ENCODE results near the gene C2.
"Not testable (repeated sequence)": the region's sequence is repeated elsewhere in the genome, so short reads cannot be mapped to it uniquely, and the experiment has no call there.

The C2 gene

GRCh38 chr6:31971279-31971992, 43.9 kb downstream of the C2 start:
- DNase-seq (no peak), ATAC-seq (ENCODE audit: insufficient read depth, low read depth) (no peak)
- H3K36me3 ChIP-seq (ENCODE audit: insufficient read depth, low read length): peaks cover 43% of the 10 kb centered on the region

GRCh38 chr6:31971993-31972708, 44.6 kb downstream of the C2 start, which contains the start of gene DXO:
DXO (minus strand) TSS chr6:31972138; CDS start chr6:31971675, 463 bp downstream.
- H3K4me3 ChIP-seq (ENCODE audit: low read depth in 1 of 2, low read length in 2 of 2): peak within 1 kb of the TSS; percentile 58 to 77
- H3K4me1 ChIP-seq (ENCODE audit: insufficient read depth, low read length): peaks cover 41% of the 10 kb centered on the region
- peak within 1 kb of the TSS; percentile 79 for H3K27ac ChIP-seq (ENCODE audit: low read length)
- peak within 1 kb of the TSS; percentile 69 for H3K9ac ChIP-seq (ENCODE audit: low read depth, low read length)
- TF ChIP-seq EZH2 (IDR thresholded peaks at IDR 0.05; ENCODE audit: borderline replicate concordance, low read depth, low read length, severe bottlenecking) (no peak), CTCF (IDR thresholded peaks at IDR 0.05; ENCODE audit: borderline replicate concordance, extremely low read depth, low read length, poor library complexity, severe bottlenecking) (no peak)
- H3K79me2 ChIP-seq (ENCODE audit: insufficient read depth, low read length): peaks cover 41% of the 10 kb centered on the region
- peak within 1 kb of the TSS; percentile 97 for H3K4me2 ChIP-seq (ENCODE audit: insufficient read depth, low read length)
- H3K36me3 ChIP-seq (ENCODE audit: insufficient read depth, low read length): peaks cover 36% of the 10 kb centered on the region
- H3K27me3 ChIP-seq (ENCODE audit: insufficient read depth, low read length, poor library complexity): no peaks in the 10 kb centered on the region
- H3K9me3 ChIP-seq (ENCODE audit: insufficient read depth, low read length, severe bottlenecking): no peaks in the 10 kb centered on the region
- H2AFZ ChIP-seq (ENCODE audit: low read depth, low read length): peak within 1 kb of the TSS; percentile 74
- H4K20me1 ChIP-seq (ENCODE audit: insufficient read depth, low read length): peaks cover 6% of the 10 kb centered on the region; the same call in 1 of the 2 replicates
- DNase-seq: peak; percentile 97
- peak; percentile 91 for ATAC-seq (ENCODE audit: insufficient read depth, low read depth)

More at GRCh38 chr6:31971279-31971992, 43.9 kb downstream of the C2 start:
- peak overlapping the region; percentile 74 for H2AFZ ChIP-seq (ENCODE audit: low read depth, low read length)
- H3K27ac ChIP-seq (ENCODE audit: low read length): peak overlapping the region; percentile 79
- TF ChIP-seq CTCF (IDR thresholded peaks at IDR 0.05; ENCODE audit: borderline replicate concordance, extremely low read depth, low read length, poor library complexity, severe bottlenecking) (no peak), EZH2 (IDR thresholded peaks at IDR 0.05; ENCODE audit: borderline replicate concordance, low read depth, low read length, severe bottlenecking) (no peak)
- H3K79me2 ChIP-seq (ENCODE audit: insufficient read depth, low read length): peaks cover 41% of the 10 kb centered on the region
- H4K20me1 ChIP-seq (ENCODE audit: insufficient read depth, low read length): peaks cover 6% of the 10 kb centered on the region; the same call in 1 of the 2 replicates
- peak overlapping the region; percentile 97 for H3K4me2 ChIP-seq (ENCODE audit: insufficient read depth, low read length)
- peaks cover 41% of the 10 kb centered on the region for H3K4me1 ChIP-seq (ENCODE audit: insufficient read depth, low read length)
- peak overlapping the region; percentile 58 to 77 for H3K4me3 ChIP-seq (ENCODE audit: low read depth in 1 of 2, low read length in 2 of 2)
- no peaks in the 10 kb centered on the region for H3K27me3 ChIP-seq (ENCODE audit: insufficient read depth, low read length, poor library complexity)
- H3K9ac ChIP-seq (ENCODE audit: low read depth, low read length): peak overlapping the region; percentile 69
- H3K9me3 ChIP-seq (ENCODE audit: insufficient read depth, low read length, severe bottlenecking): no peaks in the 10 kb centered on the region

- Histone ChIP-seq H3K9ac (ENCODE audit: low read depth, low read length) (peak overlapping the region; percentile 69), H3K36me3 (ENCODE audit: insufficient read depth, low read length) (peaks cover 29% of the 10 kb centered on the region), H3K4me3 (ENCODE audit: low read depth in 1 of 2, low read length in 2 of 2) (peak overlapping the region; percentile 58 to 77), H3K4me1 (ENCODE audit: insufficient read depth, low read length) (peaks cover 41% of the 10 kb centered on the region), H3K4me2 (ENCODE audit: insufficient read depth, low read length) (peak overlapping the region; percentile 97), H3K79me2 (ENCODE audit: insufficient read depth, low read length) (peaks cover 41% of the 10 kb centered on the region), H3K27me3 (ENCODE audit: insufficient read depth, low read length, poor library complexity) (no peaks in the 10 kb centered on the region), H4K20me1 (ENCODE audit: insufficient read depth, low read length) (peaks cover 6% of the 10 kb centered on the region; the same call in 1 of the 2 replicates), H3K9me3 (ENCODE audit: insufficient read depth, low read length, severe bottlenecking) (no peaks in the 10 kb centered on the region), H3K27ac (ENCODE audit: low read length) (peak overlapping the region; percentile 79), H2AFZ (ENCODE audit: low read depth, low read length) (peak overlapping the region; percentile 74)
- ATAC-seq (ENCODE audit: insufficient read depth, low read depth) (no peak), DNase-seq (no peak)
- TF ChIP-seq EZH2 (IDR thresholded peaks at IDR 0.05; ENCODE audit: borderline replicate concordance, low read depth, low read length, severe bottlenecking) (no peak), CTCF (IDR thresholded peaks at IDR 0.05; ENCODE audit: borderline replicate concordance, extremely low read depth, low read length, poor library complexity, severe bottlenecking) (no peak)
Measured at GRCh38 chr6:31972709-31973350, 45.3 kb downstream of the C2 start.

GRCh38 chr6:31976065-31976464, 48.5 kb downstream of the C2 start:
- not testable (repeated sequence) for H3K4me2 ChIP-seq (ENCODE audit: insufficient read depth, low read length); ATAC-seq (ENCODE audit: insufficient read depth, low read depth); H3K4me3 ChIP-seq (ENCODE audit: low read depth in 1 of 2, low read length in 2 of 2); H4K20me1 ChIP-seq (ENCODE audit: insufficient read depth, low read length); DNase-seq; H3K27ac ChIP-seq (ENCODE audit: low read length); H3K9ac ChIP-seq (ENCODE audit: low read depth, low read length); H2AFZ ChIP-seq (ENCODE audit: low read depth, low read length); H3K36me3 ChIP-seq (ENCODE audit: insufficient read depth, low read length); H3K9me3 ChIP-seq (ENCODE audit: insufficient read depth, low read length, severe bottlenecking); H3K27me3 ChIP-seq (ENCODE audit: insufficient read depth, low read length, poor library complexity)
- H3K79me2 ChIP-seq (ENCODE audit: insufficient read depth, low read length): peaks cover 24% of the 10 kb centered on the region
- peaks cover 22% of the 10 kb centered on the region for H3K4me1 ChIP-seq (ENCODE audit: insufficient read depth, low read length)
